HEK293 (cell line): ENCODE measurements around the gene SAP130.

Source experiments
- CTCF ChIA-PET: fragments of 350-600 bp; formaldehyde crosslinking; extraction: SDS; loops from one replicate; lab custom pipeline; 2021; ENCODE audit warnings: antibody characterized with exemption; lab: Yijun Ruan, JAX
- POLR2A ChIA-PET: fragments of 300-600 bp; formaldehyde crosslinking; extraction: SDS; loops from one replicate; lab custom pipeline; 2020; ENCODE audit warnings: antibody characterized with exemption, inconsistent platforms; lab: Yijun Ruan, JAX
- H3K27ac ChIP-seq: fragments of 200-500 bp; sonication (Bioruptor generic); 2 replicates; pipeline ENCODE4 v1.5.1; 2014; ENCODE audit warnings: low read depth, low read length, control low read depth, inconsistent platforms; ENCODE audit errors: extremely low read depth
- H3K36me3 ChIP-seq, 2 experiments: fragments of 200-500 bp in 1 of 2; sonication (Bioruptor generic) in 1 of 2; 1 replicate in 1 of 2; 2 replicates in 1 of 2; pipeline ENCODE4 v1.5.1; 2014 to 2017; ENCODE audit warnings: inconsistent platforms in 2 of 2, low read length in 2 of 2; ENCODE audit not compliant: control insufficient read depth in 2 of 2, insufficient read depth in 1 of 2
- H3K4me1 ChIP-seq: fragments of 200-500 bp; sonication (Bioruptor generic); 2 replicates; pipeline ENCODE4 v1.5.1; 2014; ENCODE audit warnings: mild to moderate bottlenecking, low read length, inconsistent platforms; ENCODE audit not compliant: control insufficient read depth, insufficient read depth
- H3K4me3 ChIP-seq: 2 replicates; pipeline ENCODE4 v1.5.1; 2011; ENCODE audit warnings: low read depth, mild to moderate bottlenecking, control low read depth, low read length, moderate library complexity
- H3K9me3 ChIP-seq: fragments of 200-500 bp; sonication (Bioruptor generic); 2 replicates; pipeline ENCODE4 v1.5.1; 2014; ENCODE audit warnings: low read depth, low read length, inconsistent platforms; ENCODE audit not compliant: control insufficient read depth, insufficient read depth
- BCL11B ChIP-seq: fragments of 450-650 bp; formaldehyde crosslinking; IDR thresholded peaks from 2 replicates; pipeline ENCODE4 v1.5.1; 2016; ENCODE audit warnings: low read depth, missing biosample characterization, missing genetic modification characterization
- ELK4 ChIP-seq: IDR thresholded peaks from 2 replicates; pipeline ENCODE4 v1.6.1; 2011; ENCODE audit warnings: mild to moderate bottlenecking, low read depth, low read length, borderline replicate concordance
- GLIS1 ChIP-seq: fragments of 450-650 bp; formaldehyde crosslinking; IDR thresholded peaks from 2 replicates; pipeline ENCODE4 v1.5.1; 2016; ENCODE audit warnings: missing biosample characterization, missing genetic modification characterization
- GLIS2 ChIP-seq: fragments of 450-650 bp; formaldehyde crosslinking; IDR thresholded peaks from 2 replicates; pipeline ENCODE4 v1.5.1; 2016; ENCODE audit warnings: missing biosample characterization, missing genetic modification characterization
- HIC1 ChIP-seq: fragments of 450-650 bp; formaldehyde crosslinking; IDR thresholded peaks from 2 replicates; pipeline ENCODE4 v1.5.1; 2016; ENCODE audit warnings: missing biosample characterization, missing genetic modification characterization
- KLF7 ChIP-seq: fragments of 450-650 bp; formaldehyde crosslinking; IDR thresholded peaks from 2 replicates; pipeline ENCODE4 v1.5.1; 2016; ENCODE audit warnings: missing biosample characterization, missing genetic modification characterization, borderline replicate concordance
- KLF8 ChIP-seq: fragments of 450-650 bp; formaldehyde crosslinking; IDR thresholded peaks from 2 replicates; pipeline ENCODE4 v1.5.1; 2016; ENCODE audit warnings: missing biosample characterization, missing genetic modification characterization
- MYNN ChIP-seq: fragments of 450-650 bp; formaldehyde crosslinking; IDR thresholded peaks from 2 replicates; pipeline ENCODE4 v1.5.1; 2016; ENCODE audit warnings: missing biosample characterization, missing genetic modification characterization, borderline replicate concordance
- TRIM28 ChIP-seq: IDR thresholded peaks from 2 replicates; pipeline ENCODE4 v1.6.1; 2011; ENCODE audit warnings: low read length, control low read depth, borderline replicate concordance
- ZNF112 ChIP-seq: fragments of 450-650 bp; formaldehyde crosslinking; IDR thresholded peaks from 2 replicates; pipeline ENCODE4 v1.5.0; 2017; ENCODE audit warnings: missing biosample characterization, missing genetic modification characterization
- ZNF132 ChIP-seq: fragments of 450-650 bp; formaldehyde crosslinking; IDR thresholded peaks from 2 replicates; pipeline ENCODE4 v1.5.1; 2017; ENCODE audit warnings: missing biosample characterization, missing genetic modification characterization, borderline replicate concordance
- ZNF18 ChIP-seq: fragments of 450-650 bp; formaldehyde crosslinking; IDR thresholded peaks from 2 replicates; pipeline ENCODE4 v1.5.1; 2016; ENCODE audit warnings: missing biosample characterization, missing genetic modification characterization
- ZNF184 ChIP-seq: fragments of 450-650 bp; IDR thresholded peaks from 2 replicates; pipeline ENCODE4 v1.5.1; 2018; ENCODE audit warnings: missing biosample characterization, mild to moderate bottlenecking, missing genetic modification characterization
- ZNF2 ChIP-seq: fragments of 450-650 bp; formaldehyde crosslinking; IDR thresholded peaks from 2 replicates; pipeline ENCODE4 v1.5.1; 2016; ENCODE audit warnings: missing biosample characterization, missing genetic modification characterization
- ZNF24 ChIP-seq: fragments of 450-650 bp; formaldehyde crosslinking; IDR thresholded peaks from 2 replicates; pipeline ENCODE4 v1.5.1; 2016; ENCODE audit warnings: missing biosample characterization, missing genetic modification characterization
- ZNF366 ChIP-seq: fragments of 450-650 bp; formaldehyde crosslinking; conservative IDR thresholded peaks from 2 replicates; pipeline ENCODE4 v1.5.1; 2016; ENCODE audit warnings: missing biosample characterization, missing genetic modification characterization
- ZNF433 ChIP-seq: fragments of 450-650 bp; formaldehyde crosslinking; IDR thresholded peaks from 2 replicates; pipeline ENCODE4 v1.5.1; 2016; ENCODE audit warnings: missing biosample characterization, missing genetic modification characterization, low read depth
- ZNF48 ChIP-seq: fragments of 450-650 bp; formaldehyde crosslinking; IDR thresholded peaks from 2 replicates; pipeline ENCODE4 v1.5.1; 2016; ENCODE audit warnings: missing biosample characterization, missing genetic modification characterization
- ZNF624 ChIP-seq: fragments of 450-650 bp; formaldehyde crosslinking; IDR thresholded peaks from 2 replicates; pipeline ENCODE4 v1.5.1; 2017; ENCODE audit warnings: missing biosample characterization, missing genetic modification characterization
- ZNF645 ChIP-seq: fragments of 450-650 bp; formaldehyde crosslinking; IDR thresholded peaks from 2 replicates; pipeline ENCODE4; 2016; ENCODE audit warnings: missing biosample characterization, missing genetic modification characterization
- ZSCAN16 ChIP-seq: fragments of 450-650 bp; formaldehyde crosslinking; IDR thresholded peaks from 2 replicates; pipeline ENCODE4 v1.5.1; 2016; ENCODE audit warnings: missing biosample characterization, missing genetic modification characterization

The SAP130 gene

GRCh38 chr2:127957240-127957639 lies 70.6 kb downstream of the SAP130 start:
- Histone ChIP-seq H3K4me3 (no peak overlapping the region), H3K4me1 (no peaks in the 10 kb centered on the region), H3K9me3 (no peaks in the 10 kb centered on the region), H3K36me3 (peaks cover 38 to 73% of the 10 kb centered on the region in 2 experiments), H3K27ac (no peak overlapping the region)
- CTCF ChIA-PET, result no interaction called here
- POLR2A ChIA-PET, result no interaction called here
- TF ChIP-seq ZNF184 (tag by site-specific recombination), result no peak
- no peak for TF ChIP-seq ZSCAN16 (tag by site-specific recombination)
- no peak for TF ChIP-seq ZNF48 (tag by site-specific recombination)
- no peak for TF ChIP-seq ZNF132 (tag by site-specific recombination)
- TF ChIP-seq ZNF112 (tag by site-specific recombination), result no peak
- TF ChIP-seq MYNN (tag by site-specific recombination), result no peak
- no peak for TF ChIP-seq ELK4
- TF ChIP-seq HIC1 (tag by site-specific recombination), result no peak
- TF ChIP-seq KLF8, result no peak
- TF ChIP-seq GLIS1 (tag by site-specific recombination), result no peak
- TF ChIP-seq KLF7 (tag by site-specific recombination), result no peak
- no peak for TF ChIP-seq BCL11B (tag by site-specific recombination)
- TF ChIP-seq ZNF366 (tag by site-specific recombination), result no peak
- no peak for TF ChIP-seq TRIM28

- Histone ChIP-seq H3K4me1 (no peaks in the 10 kb centered on the region), H3K4me3 (no peak overlapping the region), H3K9me3 (no peaks in the 10 kb centered on the region), H3K36me3 (peaks cover 29 to 79% of the 10 kb centered on the region in 2 experiments)
- POLR2A ChIA-PET, result no interaction called here
- no peak for TF ChIP-seq ZNF24
- no peak for TF ChIP-seq GLIS2 (tag by site-specific recombination)
- no peak for TF ChIP-seq ZNF18 (tag by site-specific recombination)
- no peak for TF ChIP-seq ZNF645 (tag by site-specific recombination)
- no peak for TF ChIP-seq ZNF112 (tag by site-specific recombination)
- no peak for TF ChIP-seq ZNF624
- no peak for TF ChIP-seq ZNF2 (tag by site-specific recombination)
- TF ChIP-seq GLIS1 (tag by site-specific recombination), result no peak
- TF ChIP-seq ZNF184 (tag by site-specific recombination), result no peak
- no peak for TF ChIP-seq ZNF433
- TF ChIP-seq, all 188 proteins: peak for 0
- CTCF ChIA-PET, result no interaction called here
- no peak overlapping the region for H3K27ac ChIP-seq
Observed at GRCh38 chr2:127954857-127955256, 73.0 kb downstream of the SAP130 start.
